AG09309 (cell line): Measurements from ENCODE around the gene MGAT5.

ENCODE experiments used
- DNase-seq: peaks from one replicate; pipeline ENCODE4 v3.0.0-alpha.2; 2010; ENCODE audit warnings: low read depth
- H3K4me3 ChIP-seq: 2 replicates; pipeline ENCODE4 v1.5.1; 2011; ENCODE audit warnings: mild to moderate bottlenecking, low read depth, low read length, moderate library complexity; ENCODE audit not compliant: control insufficient read depth
- TF ChIP-seq, protein P1 (sequence below): IDR thresholded peaks from 2 replicates; pipeline ENCODE4 v1.5.1; 2011; ENCODE audit warnings: mild to moderate bottlenecking, low read depth, low read length, inconsistent platforms; ENCODE audit not compliant: insufficient read depth, control insufficient read depth; ENCODE audit errors: missing control alignments

The MGAT5 gene

DNA sequence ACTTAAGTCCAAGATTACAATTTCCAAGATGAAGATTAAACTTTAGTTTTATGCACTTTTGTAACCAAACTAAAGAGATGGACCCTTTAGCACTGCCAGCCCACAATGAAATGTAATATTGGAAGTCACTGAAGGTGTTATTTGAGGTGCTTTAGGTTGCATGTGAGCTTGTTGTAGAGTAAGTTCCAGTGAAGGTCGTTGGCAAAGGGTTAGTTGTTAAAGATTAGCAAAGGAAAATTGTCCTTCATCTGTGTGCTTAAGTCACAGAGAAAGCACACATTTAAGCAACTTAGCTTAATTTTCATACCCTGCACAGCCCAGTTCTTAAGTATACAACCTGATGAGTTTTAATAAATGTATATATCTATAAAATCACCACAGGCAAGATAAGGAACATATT lies 46.7 kb downstream of the MGAT5 start:
- TF ChIP-seq, protein P1, sequence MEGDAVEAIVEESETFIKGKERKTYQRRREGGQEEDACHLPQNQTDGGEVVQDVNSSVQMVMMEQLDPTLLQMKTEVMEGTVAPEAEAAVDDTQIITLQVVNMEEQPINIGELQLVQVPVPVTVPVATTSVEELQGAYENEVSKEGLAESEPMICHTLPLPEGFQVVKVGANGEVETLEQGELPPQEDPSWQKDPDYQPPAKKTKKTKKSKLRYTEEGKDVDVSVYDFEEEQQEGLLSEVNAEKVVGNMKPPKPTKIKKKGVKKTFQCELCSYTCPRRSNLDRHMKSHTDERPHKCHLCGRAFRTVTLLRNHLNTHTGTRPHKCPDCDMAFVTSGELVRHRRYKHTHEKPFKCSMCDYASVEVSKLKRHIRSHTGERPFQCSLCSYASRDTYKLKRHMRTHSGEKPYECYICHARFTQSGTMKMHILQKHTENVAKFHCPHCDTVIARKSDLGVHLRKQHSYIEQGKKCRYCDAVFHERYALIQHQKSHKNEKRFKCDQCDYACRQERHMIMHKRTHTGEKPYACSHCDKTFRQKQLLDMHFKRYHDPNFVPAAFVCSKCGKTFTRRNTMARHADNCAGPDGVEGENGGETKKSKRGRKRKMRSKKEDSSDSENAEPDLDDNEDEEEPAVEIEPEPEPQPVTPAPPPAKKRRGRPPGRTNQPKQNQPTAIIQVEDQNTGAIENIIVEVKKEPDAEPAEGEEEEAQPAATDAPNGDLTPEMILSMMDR, result no peak
- DNase-seq, result no peak
- H3K4me3 ChIP-seq, result no peak overlapping the region

DNA sequence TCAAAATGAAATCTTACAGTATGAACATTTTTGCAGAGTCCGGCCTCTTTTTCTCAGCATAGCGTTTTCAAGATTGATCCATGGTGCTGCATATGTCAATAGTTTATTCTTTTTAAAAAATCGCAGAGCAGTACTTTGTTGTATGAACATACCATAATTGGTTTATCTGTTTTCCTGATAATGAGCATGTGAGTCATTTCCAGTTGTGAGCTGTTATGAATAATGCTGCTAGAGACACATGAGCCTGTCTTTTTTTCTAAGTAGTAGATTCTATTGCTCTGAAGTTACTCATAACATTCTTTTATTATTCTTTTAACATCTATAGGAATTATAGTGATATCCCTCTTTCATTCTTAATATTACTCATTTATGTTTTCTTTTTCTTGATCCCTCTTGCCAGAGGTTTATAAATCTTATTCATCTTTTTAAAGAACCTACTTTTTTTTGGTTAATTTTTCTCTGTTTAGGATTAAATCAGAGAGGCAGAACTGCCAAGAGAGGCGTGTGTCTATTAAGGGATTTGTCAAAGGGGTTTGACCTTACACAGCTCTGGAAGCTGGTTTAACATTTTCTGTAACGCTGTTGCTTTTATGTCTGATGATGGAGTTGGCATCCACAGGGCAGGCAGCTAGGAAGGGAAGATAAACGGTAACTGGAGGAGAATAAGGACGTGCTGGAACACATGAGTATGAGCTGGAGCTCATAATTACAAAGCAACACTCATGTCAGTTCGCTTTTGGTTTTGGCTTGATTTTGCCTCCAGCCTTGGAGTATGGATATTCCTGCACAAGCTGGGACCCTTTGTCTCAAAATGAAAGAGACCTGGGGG lies 47.4 kb downstream of the MGAT5 start:
- DNase-seq, result peak; percentile 33
- TF ChIP-seq, protein P1, result no peak
- no peak overlapping the region for H3K4me3 ChIP-seq

DNA sequence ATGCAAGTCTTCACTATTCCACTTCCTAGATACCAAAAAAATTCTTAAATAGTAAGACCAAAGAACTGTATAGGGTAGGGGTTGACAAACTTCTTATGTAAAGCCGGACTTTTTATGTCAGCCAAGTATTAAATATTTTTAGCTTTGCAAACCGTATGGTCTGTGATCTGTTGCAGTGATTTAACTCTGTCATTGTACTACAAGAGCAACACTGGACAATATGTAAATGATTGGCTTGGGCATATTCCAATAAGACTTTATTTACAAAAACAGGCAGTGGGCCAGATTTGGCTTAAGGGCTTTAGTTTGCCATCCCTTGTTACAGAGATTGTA lies 48.0 kb downstream of the MGAT5 start:
- DNase-seq, result no peak
- H3K4me3 ChIP-seq, result no peak overlapping the region
- TF ChIP-seq, protein P1, result no peak

DNA sequence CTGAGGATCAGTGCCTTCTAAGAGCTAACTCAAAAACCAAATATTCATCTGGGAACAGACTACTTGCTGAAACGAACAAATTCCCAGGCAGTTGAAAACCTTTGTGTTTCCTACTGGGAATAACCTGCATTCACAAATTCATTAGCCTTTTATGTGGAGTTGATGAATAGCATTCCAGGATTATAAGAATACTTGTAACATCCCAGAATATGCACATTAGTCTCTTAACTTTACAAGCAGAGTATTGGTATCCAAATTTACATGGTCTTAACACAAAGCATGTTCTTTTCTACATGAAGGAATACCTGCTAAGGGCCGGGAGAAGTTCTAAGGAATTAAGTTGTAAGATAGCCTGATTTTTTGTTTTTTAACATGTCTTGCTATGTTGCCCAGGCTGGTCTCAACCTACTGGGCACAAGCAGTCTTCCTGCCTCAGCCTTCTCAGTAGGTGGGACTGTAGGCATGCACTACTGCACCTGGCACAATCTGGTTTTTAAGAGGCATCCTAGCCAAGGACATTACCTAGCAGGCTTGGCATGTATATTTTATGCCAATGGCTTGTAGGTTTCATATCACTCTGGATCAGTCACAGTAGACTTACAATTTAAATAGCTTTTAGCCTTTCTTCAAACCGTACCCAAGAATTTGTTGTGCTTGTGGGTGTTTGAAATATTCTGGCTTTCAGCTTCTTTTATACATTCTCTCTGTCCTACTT lies 50.7 kb downstream of the MGAT5 start:
- no peak for DNase-seq
- H3K4me3 ChIP-seq, result no peak overlapping the region
- TF ChIP-seq, protein P1, result no peak

DNA sequence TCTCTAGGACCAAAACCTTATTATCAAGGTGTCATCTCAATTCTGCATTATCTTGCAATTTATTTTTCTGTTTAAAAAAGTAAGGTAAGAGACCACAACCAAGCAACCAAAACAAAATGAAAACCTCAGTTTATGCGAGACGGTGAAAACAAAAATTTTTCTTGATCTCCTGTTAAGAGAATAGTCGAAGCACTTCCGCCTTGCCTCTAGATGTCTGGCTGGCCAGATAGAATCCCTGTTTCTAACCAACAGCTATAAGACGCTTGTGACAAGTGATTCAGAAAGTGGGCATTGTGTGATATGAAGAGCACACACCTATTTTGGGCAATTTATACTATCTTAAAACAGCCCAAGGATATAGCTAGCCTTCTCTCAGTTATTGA lies 51.2 kb downstream of the MGAT5 start:
- TF ChIP-seq, protein P1, result no peak
- H3K4me3 ChIP-seq, result no peak overlapping the region
- DNase-seq, result no peak

DNA sequence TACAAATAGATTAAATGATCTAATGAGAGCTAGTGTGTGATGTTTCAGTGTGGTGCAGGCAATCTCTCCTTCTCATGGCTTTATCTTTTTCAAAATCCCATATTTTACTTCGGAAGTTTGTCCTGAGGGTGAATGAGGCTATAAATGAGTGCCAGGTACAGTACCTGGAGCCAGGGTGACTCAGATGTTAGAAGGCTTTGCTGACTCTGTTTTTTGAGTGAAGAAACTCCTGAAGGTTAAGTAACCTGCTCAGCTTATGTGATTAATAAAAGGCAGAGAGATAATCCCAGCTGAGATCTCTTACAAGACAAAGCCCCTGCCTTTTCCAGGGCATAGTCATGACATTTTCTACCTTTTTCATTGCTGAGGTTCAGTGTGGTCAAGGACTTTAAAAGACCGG lies 52.6 kb downstream of the MGAT5 start:
- TF ChIP-seq, protein P1, result no peak

DNA sequence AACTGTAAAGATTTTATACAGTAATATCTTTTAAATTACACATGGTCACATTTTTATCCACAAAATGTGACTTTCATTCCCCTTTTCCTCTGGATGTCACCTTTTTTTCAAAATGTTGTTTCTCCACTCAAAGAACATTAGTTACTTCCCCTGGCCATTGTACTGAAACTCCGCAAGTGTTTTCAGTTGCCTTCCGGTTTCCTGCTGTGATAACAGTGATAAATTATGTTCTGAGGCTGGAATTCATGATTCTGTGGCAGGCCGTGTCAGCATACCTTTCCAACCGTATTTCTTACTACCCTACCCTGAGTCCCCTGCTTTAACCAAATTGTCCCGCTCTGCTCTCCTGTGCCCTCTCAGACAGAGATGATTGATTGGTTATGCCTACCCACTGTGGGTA lies 53.5 kb downstream of the MGAT5 start:
- no peak for DNase-seq
- H3K4me3 ChIP-seq, result no peak overlapping the region
- TF ChIP-seq, protein P1, result no peak

More for the DNA sequence above, 52.6 kb downstream of the MGAT5 start:
- H3K4me3 ChIP-seq, result no peak overlapping the region
- DNase-seq, result no peak
